K562 (cell line): ENCODE results near the gene SYT8. TPM values are rescaled to one million over a fixed set of nuclear protein-coding genes. Genes with fewer than 3 reads are reported as not detected.

Experiments
- ATAC-seq: fragments of 200-7000 bp; cut with Tn5 transposase; 3 replicates; pipeline ENCODE4 v1.9.1; 2020; ENCODE audit warnings: moderate library complexity
- BruUV-seq: library from RNA; stranded (reverse); fragments of 400-500 nt; replicated peaks from 2 replicates; lab custom pipeline; 2021; lab: Mats Ljungman, UMichigan
- CTCF ChIA-PET: fragments of 300-600 bp; formaldehyde crosslinking; extraction: SDS; loops from one replicate; lab custom pipeline; 2021; ENCODE audit warnings: low intra/inter-chr PET ratio; lab: Yijun Ruan, JAX
- POLR2A ChIA-PET: fragments of 300-600, 350-650 bp; sonication (Branson Sonifier 250); formaldehyde crosslinking; extraction: SDS; loops from one replicate; lab custom pipeline; 2021; ENCODE audit warnings: antibody characterized with exemption, inconsistent platforms; lab: Yijun Ruan, JAX
- DNase-seq, 4 experiments: peaks; one replicate each; pipeline versions ENCODE4 v3.0.0 to v3.0.0-alpha.2; 2011 to 2018; ENCODE audit warnings: low spot score in 3 of 4, mixed read lengths in 3 of 4; ENCODE audit errors: extremely low read depth in 1 of 4
- FAIRE-seq: peaks from 2 replicates; lab custom pipeline; 2011; peaks lifted over from hg19 to GRCh38; lab: Jason Lieb, UNC
- H2AFZ ChIP-seq: 2 replicates; pipeline ENCODE4 v1.6.0; 2011; ENCODE audit warnings: low read depth, low read length, control low read depth, inconsistent platforms
- H3K27ac ChIP-seq: fragments of 200-600 bp; 3 replicates; pipeline ENCODE4 v1.8.0; 2011; ENCODE audit warnings: low read depth, mild to moderate bottlenecking, control low read depth, inconsistent platforms, low read length, moderate library complexity, mixed read lengths; ENCODE audit errors: extremely low read depth
- H3K27me3 ChIP-seq, 2 experiments: fragments of 300-600 bp in 1 of 2; 2 replicates in 1 of 2; 3 replicates in 1 of 2; pipeline versions ENCODE4 v1.6.0 to v1.8.0; 2011; ENCODE audit warnings: inconsistent platforms in 2 of 2, low read length in 2 of 2, mild to moderate bottlenecking in 1 of 2, mixed read lengths in 1 of 2, moderate library complexity in 1 of 2; ENCODE audit not compliant: control insufficient read depth in 2 of 2, insufficient read depth in 2 of 2
- H3K36me3 ChIP-seq: fragments of 300-600 bp; 3 replicates; pipeline ENCODE4 v1.8.0; 2011; ENCODE audit warnings: mild to moderate bottlenecking, low read length, inconsistent platforms; ENCODE audit not compliant: control insufficient read depth, insufficient read depth
- H3K4me1 ChIP-seq, 2 experiments: fragments of 200-600 bp in 1 of 2; replicated peaks in 1 of 2; 2 replicates in 1 of 2; 3 replicates in 1 of 2; pipeline versions ENCODE4 v1.5.1 to v1.8.0; 2011; ENCODE audit warnings: inconsistent platforms in 2 of 2, low read length in 2 of 2, mild to moderate bottlenecking in 1 of 2, mixed read lengths in 1 of 2, moderate library complexity in 1 of 2; ENCODE audit not compliant: control insufficient read depth in 2 of 2, insufficient read depth in 2 of 2
- H3K4me2 ChIP-seq: 2 replicates; pipeline ENCODE4 v1.6.1; 2011; ENCODE audit warnings: low read length, control low read depth, inconsistent platforms, mixed read lengths; ENCODE audit not compliant: insufficient read depth
- H3K4me3 ChIP-seq: fragments of 200-600 bp; sonication (generic), shearing (Covaris generic); 2 replicates; pipeline ENCODE4 v1.5.1; 2016; ENCODE audit warnings: control low read depth, inconsistent platforms
- H3K79me2 ChIP-seq: fragments of 200-600 bp; 3 replicates; pipeline ENCODE4 v1.8.0; 2011; ENCODE audit warnings: low read length, inconsistent platforms; ENCODE audit not compliant: control insufficient read depth, insufficient read depth
- H3K9ac ChIP-seq, 2 experiments: 2 replicates each; pipeline versions ENCODE4 v1.6.0 to v1.6.1; 2011; ENCODE audit warnings: low read depth in 2 of 2, low read length in 2 of 2, control low read depth in 1 of 2, inconsistent platforms in 1 of 2, mild to moderate bottlenecking in 1 of 2, mixed read lengths in 1 of 2; ENCODE audit not compliant: insufficient read depth in 1 of 2
- H3K9me1 ChIP-seq: one replicate; pipeline ENCODE4 v1.6.0; 2011; ENCODE audit warnings: inconsistent platforms, mild to moderate bottlenecking, low read length, moderate library complexity; ENCODE audit not compliant: control insufficient read depth, insufficient read depth
- H3K9me3 ChIP-seq: replicated peaks from 2 replicates; pipeline ENCODE4 v1.5.1; 2011; ENCODE audit warnings: low read depth, low read length, inconsistent platforms; ENCODE audit not compliant: control insufficient read depth, insufficient read depth
- H4K20me1 ChIP-seq: replicated peaks from 2 replicates; pipeline ENCODE4 v1.6.1; 2011; ENCODE audit warnings: low read length, inconsistent platforms, mixed read lengths; ENCODE audit not compliant: control insufficient read depth, insufficient read depth
- BDP1 ChIP-seq: IDR thresholded peaks from 3 replicates; pipeline ENCODE4 v1.6.1; 2011; ENCODE audit not compliant: insufficient read length, insufficient read depth
- CGGBP1 ChIP-seq: fragments of 250-450 bp; sonication (Bioruptor Pico); IDR thresholded peaks from 2 replicates; pipeline ENCODE4 v1.9.0; 2021; ENCODE audit warnings: mild to moderate bottlenecking
- EGR1 ChIP-seq: fragments of 450-650 bp; conservative IDR thresholded peaks from 2 replicates; pipeline ENCODE4 v1.6.1; 2017; ENCODE audit warnings: mild to moderate bottlenecking
- EHMT2 ChIP-seq: fragments of 450-650 bp; IDR thresholded peaks from 2 replicates; pipeline ENCODE4 v1.6.1; 2018; ENCODE audit warnings: antibody characterized with exemption
- NR4A1 ChIP-seq, 2 experiments: fragments of 250-450 bp in 1 of 2; fragments of 450-650 bp in 1 of 2; sonication (Bioruptor Pico) in 1 of 2; IDR thresholded peaks; 2 replicates each; pipeline versions ENCODE4 v1.4.0 to v1.6.1; 2016 to 2020; ENCODE audit warnings: mild to moderate bottlenecking in 2 of 2, missing compliant biosample characterization in 1 of 2, missing genetic modification characterization in 1 of 2, moderate library complexity in 1 of 2
- PURB ChIP-seq: sonication (generic); formaldehyde crosslinking; IDR thresholded peaks from 2 replicates; pipeline ENCODE4 v1.9.0; 2021; ENCODE audit warnings: low read depth, mild to moderate bottlenecking, missing genetic modification reagents
- PYGO2 ChIP-seq: fragments of 450-650 bp; IDR thresholded peaks from 2 replicates; pipeline ENCODE4 v1.6.1; 2016; ENCODE audit warnings: mild to moderate bottlenecking, missing genetic modification characterization, moderate library complexity, missing compliant biosample characterization
- RB1 ChIP-seq: fragments of 450-650 bp; IDR thresholded peaks from 2 replicates; pipeline ENCODE4 v1.6.1; 2017; ENCODE audit warnings: low read depth, mild to moderate bottlenecking
- RREB1 ChIP-seq: fragments of 250-450 bp; sonication (Bioruptor Pico); IDR thresholded peaks from 2 replicates; pipeline ENCODE4 v1.4.0; 2020
- SMC3 ChIP-seq: conservative IDR thresholded peaks from 2 replicates; pipeline ENCODE4 v1.6.1; 2011; ENCODE audit warnings: low read depth, low read length, improper control_type of control experiment; ENCODE audit not compliant: insufficient read depth
- SNIP1 ChIP-seq: fragments of 450-650 bp; IDR thresholded peaks from 2 replicates; pipeline ENCODE4 v1.7.1; 2017; ENCODE audit warnings: low read depth, mild to moderate bottlenecking
- USF1 ChIP-seq: sonication (generic); formaldehyde crosslinking; IDR thresholded peaks from 2 replicates; pipeline ENCODE4 v1.9.0; 2022; ENCODE audit warnings: mild to moderate bottlenecking, missing genetic modification reagents
- ZNF764 ChIP-seq: fragments of 250-450 bp; sonication (Bioruptor Pico); IDR thresholded peaks from 2 replicates; pipeline ENCODE4 v1.4.0; 2020; ENCODE audit warnings: low read depth, mild to moderate bottlenecking, moderate library complexity
- WGBS: fragments of 100-300 bp; shearing (Covaris generic); methylation state at CpG from one replicate; pipeline ENCODE4 v1.1.6; 2016; ENCODE audit warnings: low coverage, mixed read lengths; ENCODE audit not compliant: insufficient coverage; ENCODE audit errors: missing lambda C conversion rate; 5-methylcytosine and 5-hydroxymethylcytosine counted together
- in situ Hi-C: fragments of 300-500 bp; cut with MboI; formaldehyde crosslinking; loops from 4 replicates; pipeline ENCODE4 v1.15.0; 2018; ENCODE audit warnings: inconsistent platforms, mixed read lengths
- intact Hi-C: fragments of 100-400 bp; cut with micrococcal nuclease; formaldehyde crosslinking; loops from 2 replicates; pipeline ENCODE4 v1.14.2; 2022
- polyA plus RNA-seq, 8 experiments: library from polyadenylated mRNA; depleted of rRNA in 4 of 8; stranded (reverse) in 5 of 8; unstranded in 3 of 8; fragments of >200 nt; fragmentation: Nextera tagmentation in 2 of 8; fragmentation: Illumina TruSeq in 1 of 8; extraction: Ambion mirVana in 2 of 8; extraction: Trizol in 1 of 8; gene quantifications; 2 replicates each; pipeline versions ENCODE4 v1.2.1 to v1.2.3, GENCODE V29; 2011 to 2014; ENCODE audit warnings: inconsistent platforms in 1 of 8, missing spikeins in 1 of 8
- total RNA-seq, 7 experiments: library from RNA; depleted of rRNA in 6 of 7; stranded (reverse); fragments of >200 nt in 6 of 7; fragmentation: Illumina TruSeq in 2 of 7; extraction: Trizol in 2 of 7; gene quantifications; 2 replicates each; pipeline versions ENCODE4 v1.2.1 to v1.2.3, GENCODE V29; 2011 to 2021; ENCODE audit warnings: low replicate concordance in 1 of 7

The SYT8 gene
- total and polyA plus RNA-seq, 9 of the 15 experiments (the other 6 are each of a cell fraction or from before 2014, with no cell fraction given): not detected

GRCh38 chr11:1819074-1819473 lies 15.7 kb upstream of the SYT8 start (continued):
- TF ChIP-seq SNIP1 (no peak), RB1 (no peak)

- no peaks in the 10 kb centered on the region for H3K9me3 ChIP-seq
- no peak overlapping the region for H3K4me2 ChIP-seq
- 4% methylated on average over 14 of the region's 14 CpGs for WGBS
- peaks cover under 1 to 11% of the 10 kb centered on the region in 2 experiments; a peak in 2 of 5 replicates for H3K27me3 ChIP-seq
- H3K9ac ChIP-seq: no peak overlapping the region
- ChIA-PET POLR2A (interaction anchor here (0.6 kb wide), 1 partner anchor 168 kb away, joined by 3 read pairs; no protein-coding TSS in a partner anchor), CTCF (no interaction called here)
- FAIRE-seq (no peak), DNase-seq (no peak), ATAC-seq (no peak)
- in situ Hi-C loops: loop anchor here (5.0 kb wide), 1 partner anchor 123 kb away; the partner anchor contains the start of gene KRTAP5-6
- no peaks in the 10 kb centered on the region for H3K36me3 ChIP-seq
- no peak overlapping the region for H3K27ac ChIP-seq
- H2AFZ ChIP-seq: no peak overlapping the region
- H3K4me3 ChIP-seq: no peak overlapping the region
- H3K79me2 ChIP-seq: no peaks in the 10 kb centered on the region
- intact Hi-C loops: no loop called here
- peaks cover 0 to 16% of the 10 kb centered on the region in 2 experiments; a peak in 2 of 5 replicates for H3K4me1 ChIP-seq
- no peaks in the 10 kb centered on the region for H3K9me1 ChIP-seq
- no TSS peak for BruUV-seq
- H4K20me1 ChIP-seq: no peaks in the 10 kb centered on the region; the same call in 1 of the 2 replicates
- TF ChIP-seq BDP1: no peak
- TF ChIP-seq EGR1: no peak
- no peak for TF ChIP-seq USF1 (CRISPR knock-in tag)
- TF ChIP-seq PURB (CRISPR knock-in tag): no peak
- no peak for TF ChIP-seq CGGBP1 (CRISPR knock-in tag)
- TF ChIP-seq SMC3: no peak
- no peak for TF ChIP-seq PYGO2
- no peak for TF ChIP-seq NR4A1 (CRISPR knock-in tag; IDR thresholded peaks at IDR 0.05)
- no peak for TF ChIP-seq NR4A1 (tag; IDR thresholded peaks at IDR 0.05)
- no peak for TF ChIP-seq RREB1 (CRISPR knock-in tag)
- no peak for TF ChIP-seq EHMT2
- no peak for TF ChIP-seq ZNF764 (CRISPR knock-in tag)
Measured at GRCh38 chr11:1820463-1821325, 14.1 kb upstream of the SYT8 start.
